Measurements from ENCODE around the gene MAP4K5. TPM values are rescaled to one million over a fixed set of nuclear protein-coding genes. Genes with fewer than 3 reads are reported as not detected.

MAP4K5 gene
- total and polyA plus RNA-seq, 2 of the 4 experiments (the other 2 are of a cell fraction), result 33.1 to 46.1 TPM

- Histone ChIP-seq H2BK120ac (ENCODE audit: low read depth, low read length) (peak overlapping the region; percentile 27), H4K91ac (ENCODE audit: insufficient read depth, low read depth, low read length) (peak overlapping the region; percentile 29; the same call in 1 of the 2 replicates), H3K27ac (ENCODE audit: insufficient read depth, low read length) (peak overlapping the region; percentile 86; the same call in 1 of the 2 replicates), H2AFZ (replicated peaks; ENCODE audit: low read length, poor library complexity) (no peak overlapping the region), H4K5ac (ENCODE audit: low read depth, low read length) (peak overlapping the region; percentile 74), H4K20me1 (ENCODE audit: insufficient read depth, low read length) (peaks cover 3% of the 10 kb centered on the region; the same call in 1 of the 2 replicates), H2AK5ac (ENCODE audit: low read depth, low read length) (no peak overlapping the region), H2BK5ac (ENCODE audit: low read depth, low read length, poor library complexity, severe bottlenecking) (peak overlapping the region; percentile 15), H3K9ac (ENCODE audit: low read depth, low read length) (no peak overlapping the region), H2BK20ac (ENCODE audit: low read depth, low read length) (peak overlapping the region; percentile 53), H2AK9ac (replicated peaks; ENCODE audit: low read depth, low read length, poor library complexity) (no peak overlapping the region), H3K27me3 (ENCODE audit: control insufficient read depth, insufficient read depth, low read length) (no peaks in the 10 kb centered on the region), H3K4me1 (ENCODE audit: control insufficient read depth, insufficient read depth, low read length) (peaks cover 26% of the 10 kb centered on the region), H3K4me2 (ENCODE audit: low read depth, low read length) (peak overlapping the region; percentile 93), H3K36me3 (ENCODE audit: control insufficient read depth, insufficient read depth, low read length) (no peaks in the 10 kb centered on the region), H3K79me1 (ENCODE audit: low read depth in 1 of 2, low read length in 2 of 2) (peaks cover 0 to 6% of the 10 kb centered on the region in 2 experiments; a peak in 1 of 4 replicates), H4K8ac (ENCODE audit: low read depth in 2 of 2, low read length in 2 of 2) (peak overlapping the region in 1 of 2 experiments; percentile 3; a peak in 1 of 4 replicates), H3K56ac (ENCODE audit: extremely low read depth, insufficient read depth, low read length) (no peak overlapping the region; the same call in 1 of the 2 replicates), H3K4ac (ENCODE audit: low read depth, low read length) (peak overlapping the region; percentile 38), H3K18ac (ENCODE audit: low read depth, low read length) (peak overlapping the region; percentile 79), H3K9me3 (ENCODE audit: control insufficient read depth, insufficient read depth, low read length) (no peaks in the 10 kb centered on the region), H3K4me3 (ENCODE audit: insufficient read depth, low read depth, low read length) (no peak overlapping the region), H3K23ac (ENCODE audit: low read depth, low read length) (peak overlapping the region; percentile 2; the same call in 1 of the 2 replicates), H3K14ac (replicated peaks; ENCODE audit: low read depth, low read length) (peak overlapping the region; percentile 64; the same call in 1 of the 2 replicates), H2BK15ac (ENCODE audit: low read depth, low read length) (peak overlapping the region; percentile 0; the same call in 1 of the 3 replicates), H3K9me1 (ENCODE audit: insufficient read depth, low read length) (peaks cover 15% of the 10 kb centered on the region)
- dilution Hi-C loops (cut with HindIII; ENCODE audit: low sequenced_read_pairs, unreplicated experiment) (no loop called here), intact Hi-C loops (cut with micrococcal nuclease) (loop anchor here (5.0 kb wide), 1 partner anchor 133 kb away; the partner anchor contains the start of gene MAP4K5), in situ Hi-C loops (cut with MboI; ENCODE audit: low sequenced_read_pairs) (no loop called here)
- CTCF ChIA-PET, result interaction anchor here (1.3 kb wide), 1 partner anchor 57 kb away, joined by 4 read pairs; no protein-coding TSS in a partner anchor
- ATAC-seq (ENCODE audit: low read depth) (no peak), DNase-seq (peak; percentile 39)
- no TSS peak for BruUV-seq (replicated peaks)
- no CpG with 5 or more reads among the region's 6 CpGs for WGBS, 2 experiments (ENCODE audit: extremely low coverage in 2 of 2, insufficient read length in 1 of 2)
- POLR2A ChIA-PET (ENCODE audit: unreplicated experiment), result no interaction called here
- TF ChIP-seq, protein P1, sequence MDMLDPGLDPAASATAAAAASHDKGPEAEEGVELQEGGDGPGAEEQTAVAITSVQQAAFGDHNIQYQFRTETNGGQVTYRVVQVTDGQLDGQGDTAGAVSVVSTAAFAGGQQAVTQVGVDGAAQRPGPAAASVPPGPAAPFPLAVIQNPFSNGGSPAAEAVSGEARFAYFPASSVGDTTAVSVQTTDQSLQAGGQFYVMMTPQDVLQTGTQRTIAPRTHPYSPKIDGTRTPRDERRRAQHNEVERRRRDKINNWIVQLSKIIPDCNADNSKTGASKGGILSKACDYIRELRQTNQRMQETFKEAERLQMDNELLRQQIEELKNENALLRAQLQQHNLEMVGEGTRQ (IDR thresholded peaks at IDR 0.05; ENCODE audit: low read depth, low read length), result no peak
- TF ChIP-seq NFE2L2 (IDR thresholded peaks at IDR 0.05; ENCODE audit: low read depth, low read length) (no peak), MAFK (IDR thresholded peaks at IDR 0.05; ENCODE audit: low read depth, low read length) (no peak), RFX5 (IDR thresholded peaks at IDR 0.05; ENCODE audit: low read depth, low read length) (no peak), SMC3 (IDR thresholded peaks at IDR 0.05; ENCODE audit: low read depth, low read length) (no peak), BHLHE40 (IDR thresholded peaks at IDR 0.05; ENCODE audit: low read depth, low read length) (no peak), CEBPB (IDR thresholded peaks at IDR 0.05; ENCODE audit: low read depth, low read length) (no peak), RCOR1 (IDR thresholded peaks at IDR 0.05; ENCODE audit: insufficient replicate concordance, low read length) (no peak), RAD21 (IDR thresholded peaks at IDR 0.05; ENCODE audit: low read length) (no peak), CHD1 (IDR thresholded peaks at IDR 0.05; ENCODE audit: low read depth, low read length) (no peak), FOS (IDR thresholded peaks at IDR 0.05; ENCODE audit: low read depth, low read length) (no peak)
- TF ChIP-seq, protein P2, sequence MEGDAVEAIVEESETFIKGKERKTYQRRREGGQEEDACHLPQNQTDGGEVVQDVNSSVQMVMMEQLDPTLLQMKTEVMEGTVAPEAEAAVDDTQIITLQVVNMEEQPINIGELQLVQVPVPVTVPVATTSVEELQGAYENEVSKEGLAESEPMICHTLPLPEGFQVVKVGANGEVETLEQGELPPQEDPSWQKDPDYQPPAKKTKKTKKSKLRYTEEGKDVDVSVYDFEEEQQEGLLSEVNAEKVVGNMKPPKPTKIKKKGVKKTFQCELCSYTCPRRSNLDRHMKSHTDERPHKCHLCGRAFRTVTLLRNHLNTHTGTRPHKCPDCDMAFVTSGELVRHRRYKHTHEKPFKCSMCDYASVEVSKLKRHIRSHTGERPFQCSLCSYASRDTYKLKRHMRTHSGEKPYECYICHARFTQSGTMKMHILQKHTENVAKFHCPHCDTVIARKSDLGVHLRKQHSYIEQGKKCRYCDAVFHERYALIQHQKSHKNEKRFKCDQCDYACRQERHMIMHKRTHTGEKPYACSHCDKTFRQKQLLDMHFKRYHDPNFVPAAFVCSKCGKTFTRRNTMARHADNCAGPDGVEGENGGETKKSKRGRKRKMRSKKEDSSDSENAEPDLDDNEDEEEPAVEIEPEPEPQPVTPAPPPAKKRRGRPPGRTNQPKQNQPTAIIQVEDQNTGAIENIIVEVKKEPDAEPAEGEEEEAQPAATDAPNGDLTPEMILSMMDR (conservative IDR thresholded peaks at IDR 0.05; ENCODE audit: low read depth, low read length), result no peak
- TF ChIP-seq, protein P3, sequence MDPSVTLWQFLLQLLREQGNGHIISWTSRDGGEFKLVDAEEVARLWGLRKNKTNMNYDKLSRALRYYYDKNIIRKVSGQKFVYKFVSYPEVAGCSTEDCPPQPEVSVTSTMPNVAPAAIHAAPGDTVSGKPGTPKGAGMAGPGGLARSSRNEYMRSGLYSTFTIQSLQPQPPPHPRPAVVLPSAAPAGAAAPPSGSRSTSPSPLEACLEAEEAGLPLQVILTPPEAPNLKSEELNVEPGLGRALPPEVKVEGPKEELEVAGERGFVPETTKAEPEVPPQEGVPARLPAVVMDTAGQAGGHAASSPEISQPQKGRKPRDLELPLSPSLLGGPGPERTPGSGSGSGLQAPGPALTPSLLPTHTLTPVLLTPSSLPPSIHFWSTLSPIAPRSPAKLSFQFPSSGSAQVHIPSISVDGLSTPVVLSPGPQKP (IDR thresholded peaks at IDR 0.05; ENCODE audit: borderline replicate concordance, low read depth, low read length), result no peak
Measured at GRCh38 chr14:50399251-50400032, 132.9 kb downstream of the MAP4K5 start.

Measured in IMR-90 (cell line).